Measurements from ENCODE around the gene CLTA. TPM values are rescaled to one million over a fixed set of nuclear protein-coding genes. Genes with fewer than 3 reads are reported as not detected.
"Not testable (repeated sequence)": the region's sequence is repeated elsewhere in the genome, so short reads cannot be mapped to it uniquely, and the experiment has no call there.

CLTA gene
- polyA plus RNA-seq, 1 of the 3 experiments (the other 2 are of a cell fraction), result 260 TPM

GRCh38 chr9:36248061-36248460 lies 57.3 kb downstream of the CLTA start:
- H3K9me2 ChIP-seq; H3K9me3 ChIP-seq; H3K27me3 ChIP-seq (ENCODE audit: insufficient read depth); H3K4me3 ChIP-seq (ENCODE audit: low read depth in 2 of 2, low read length in 1 of 2); POLR2A ChIA-PET; H3K4me2 ChIP-seq; H3K27ac ChIP-seq (ENCODE audit: low read depth in 2 of 2, low read length in 1 of 2); H3K4me1 ChIP-seq (ENCODE audit: control insufficient read depth in 1 of 2, insufficient read depth in 2 of 2, low read depth in 1 of 2, low read length in 1 of 2); H3K9ac ChIP-seq; H2AFZ ChIP-seq (ENCODE audit: low read depth): not testable (repeated sequence)
- DNase-seq, result peak; percentile 42
- Histone ChIP-seq H3F3A (replicated peaks; ENCODE audit: insufficient read depth) (peaks cover 11% of the 10 kb centered on the region), H3K79me2 (ENCODE audit: insufficient read depth) (peaks cover 96% of the 10 kb centered on the region), H3K36me3 (replicated peaks in 1 of 2; ENCODE audit: control insufficient read depth in 1 of 2, insufficient read depth in 2 of 2, low read length in 1 of 2) (peaks cover 9 to 37% of the 10 kb centered on the region in 2 experiments), H4K20me1 (ENCODE audit: insufficient read depth) (peaks cover 30% of the 10 kb centered on the region)
- CTCF ChIA-PET, result interaction anchor here (0.6 to 7.3 kb wide), 12 partner anchors 8 to 111 kb away, joined by 3 to 83 read pairs (median 4); partner anchors contain the start of genes CLTA, GLIPR2 and GNE
- TF ChIP-seq SMC3 (IDR thresholded peaks at IDR 0.05; ENCODE audit: low read depth, low read length), result peak; percentile 29
- TF ChIP-seq RAD21 (IDR thresholded peaks at IDR 0.05; ENCODE audit: low read length), result peak; percentile 67
- TF ChIP-seq CTCF (IDR thresholded peaks at IDR 0.05), result peak; percentile 61
- 76% methylated on average over 8 of the region's 8 CpGs for WGBS (ENCODE audit: low lambda C conversion rate)

GRCh38 chr9:36249189-36249588 lies 58.5 kb downstream of the CLTA start:
- peaks cover 96% of the 10 kb centered on the region for H3K79me2 ChIP-seq (ENCODE audit: insufficient read depth)

GRCh38 chr9:36250079-36250478 lies 59.4 kb downstream of the CLTA start:
- WGBS (ENCODE audit: low lambda C conversion rate), result 96% methylated on average over 1 of the region's 1 CpG
- Histone ChIP-seq H3K4me3 (ENCODE audit: low read depth in 2 of 2, low read length in 1 of 2) (no peak overlapping the region), H3F3A (replicated peaks; ENCODE audit: insufficient read depth) (peaks cover 11% of the 10 kb centered on the region), H3K27me3 (ENCODE audit: insufficient read depth) (no peaks in the 10 kb centered on the region), H3K9me2 (no peaks in the 10 kb centered on the region), H2AFZ (ENCODE audit: low read depth) (no peak overlapping the region), H3K79me2 (ENCODE audit: insufficient read depth) (peaks cover 97% of the 10 kb centered on the region), H3K9me3 (no peaks in the 10 kb centered on the region), H3K9ac (no peak overlapping the region), H3K4me2 (no peak overlapping the region), H3K36me3 (replicated peaks in 1 of 2; ENCODE audit: control insufficient read depth in 1 of 2, insufficient read depth in 2 of 2, low read length in 1 of 2) (peaks cover 9 to 33% of the 10 kb centered on the region in 2 experiments), H3K4me1 (ENCODE audit: control insufficient read depth in 1 of 2, insufficient read depth in 2 of 2, low read depth in 1 of 2, low read length in 1 of 2) (peaks cover 0 to 5% of the 10 kb centered on the region in 2 experiments; a peak in 1 of 4 replicates), H4K20me1 (ENCODE audit: insufficient read depth) (peaks cover 30% of the 10 kb centered on the region), H3K27ac (ENCODE audit: low read depth in 2 of 2, low read length in 1 of 2) (no peak overlapping the region)
- no peak for DNase-seq
- CTCF ChIA-PET, result interaction anchor here (7.3 kb wide), 1 partner anchor 80 kb away, joined by 83 read pairs; no protein-coding TSS in a partner anchor
- POLR2A ChIA-PET, result no interaction called here
- TF ChIP-seq RXRA (IDR thresholded peaks at IDR 0.05; ENCODE audit: borderline replicate concordance, low read depth) (no peak), RCOR1 (IDR thresholded peaks at IDR 0.05; ENCODE audit: low read length) (no peak), GABPA (IDR thresholded peaks at IDR 0.05; ENCODE audit: low read depth) (no peak), FOXJ3 (CRISPR knock-in tag; IDR thresholded peaks at IDR 0.05) (no peak), SMC3 (IDR thresholded peaks at IDR 0.05; ENCODE audit: low read depth, low read length) (no peak), MEF2A (IDR thresholded peaks at IDR 0.05; ENCODE audit: borderline replicate concordance, low read depth) (no peak), EP300 (IDR thresholded peaks at IDR 0.05; ENCODE audit: borderline replicate concordance in 1 of 2, low read depth in 1 of 2, low read length in 1 of 2) (no peak), RFX5 (IDR thresholded peaks at IDR 0.05; ENCODE audit: low read length) (no peak), CTCF (IDR thresholded peaks at IDR 0.05) (no peak), EZH2phosphoT487 (IDR thresholded peaks at IDR 0.05; ENCODE audit: borderline replicate concordance, low read depth) (no peak), PBX3 (IDR thresholded peaks at IDR 0.05) (no peak), CHD2 (IDR thresholded peaks at IDR 0.05; ENCODE audit: low read length, partially characterized antibody) (no peak), TCF12 (IDR thresholded peaks at IDR 0.05) (no peak)

More at GRCh38 chr9:36249189-36249588, 58.5 kb downstream of the CLTA start:
- no peaks in the 10 kb centered on the region for H3K9me3 ChIP-seq
- H3K4me3 ChIP-seq (ENCODE audit: low read depth in 2 of 2, low read length in 1 of 2), result no peak overlapping the region
- H3F3A ChIP-seq (replicated peaks; ENCODE audit: insufficient read depth), result peaks cover 11% of the 10 kb centered on the region
- 93% methylated on average over 6 of the region's 6 CpGs for WGBS (ENCODE audit: low lambda C conversion rate)
- ChIA-PET POLR2A (no interaction called here), CTCF (interaction anchor here (0.7 to 7.3 kb wide), 8 partner anchors 9 to 112 kb away, joined by 3 to 83 read pairs (median 4); partner anchors contain the start of genes CLTA, GLIPR2 and GNE)
- H3K9me2 ChIP-seq, result no peaks in the 10 kb centered on the region
- peaks cover 30% of the 10 kb centered on the region for H4K20me1 ChIP-seq (ENCODE audit: insufficient read depth)
- no peak overlapping the region for H3K4me2 ChIP-seq
- H3K9ac ChIP-seq, result no peak overlapping the region
- DNase-seq, result no peak
- TF ChIP-seq RXRA (IDR thresholded peaks at IDR 0.05; ENCODE audit: borderline replicate concordance, low read depth), result no peak
- TF ChIP-seq ELF1 (IDR thresholded peaks at IDR 0.05), result no peak
- no peak for TF ChIP-seq EP300 (IDR thresholded peaks at IDR 0.05; ENCODE audit: borderline replicate concordance in 1 of 2, low read depth in 1 of 2, low read length in 1 of 2)
- no peak for TF ChIP-seq NFIC (IDR thresholded peaks at IDR 0.05; ENCODE audit: borderline replicate concordance)
- peaks cover 9 to 34% of the 10 kb centered on the region in 2 experiments for H3K36me3 ChIP-seq (replicated peaks in 1 of 2; ENCODE audit: control insufficient read depth in 1 of 2, insufficient read depth in 2 of 2, low read length in 1 of 2)
- peaks cover 0 to 5% of the 10 kb centered on the region in 2 experiments; a peak in 1 of 4 replicates for H3K4me1 ChIP-seq (ENCODE audit: control insufficient read depth in 1 of 2, insufficient read depth in 2 of 2, low read depth in 1 of 2, low read length in 1 of 2)
- no peaks in the 10 kb centered on the region for H3K27me3 ChIP-seq (ENCODE audit: insufficient read depth)
- no peak overlapping the region for H3K27ac ChIP-seq (ENCODE audit: low read depth in 2 of 2, low read length in 1 of 2)
- H2AFZ ChIP-seq (ENCODE audit: low read depth), result no peak overlapping the region

Data from SK-N-SH (cell line).